Measurements from ENCODE around the gene GHITM. TPM values are rescaled to one million over a fixed set of nuclear protein-coding genes. Genes with fewer than 3 reads are reported as not detected.

The GHITM gene
- total RNA-seq, 1 experiment from 2014 or later = 156 TPM

Other genes with a start within 250 kb of the GHITM start
- not detected for gene GPR15LG, start 34.3 kb downstream of the GHITM start, total RNA-seq (2021; ENCODE audit: unreplicated experiment)
- gene CDHR1, start 55.0 kb downstream of the GHITM start, total RNA-seq (2021; ENCODE audit: unreplicated experiment) = not detected
- gene LRIT2, start 86.0 kb downstream of the GHITM start, total RNA-seq (2021; ENCODE audit: unreplicated experiment) = not detected
- not detected for gene LRIT1, start 102.0 kb downstream of the GHITM start, total RNA-seq (2021; ENCODE audit: unreplicated experiment)
- not detected for gene RGR, start 105.5 kb downstream of the GHITM start, total RNA-seq (2021; ENCODE audit: unreplicated experiment)
- 28.9 TPM for gene CCSER2, start 189.1 kb downstream of the GHITM start, total RNA-seq (2021; ENCODE audit: unreplicated experiment)